ENCODE measurements around the gene LYSMD4.
"Not testable (repeated sequence)": the region's sequence is repeated elsewhere in the genome, so short reads cannot be mapped to it uniquely, and the experiment has no call there.

Gene LYSMD4

DNA sequence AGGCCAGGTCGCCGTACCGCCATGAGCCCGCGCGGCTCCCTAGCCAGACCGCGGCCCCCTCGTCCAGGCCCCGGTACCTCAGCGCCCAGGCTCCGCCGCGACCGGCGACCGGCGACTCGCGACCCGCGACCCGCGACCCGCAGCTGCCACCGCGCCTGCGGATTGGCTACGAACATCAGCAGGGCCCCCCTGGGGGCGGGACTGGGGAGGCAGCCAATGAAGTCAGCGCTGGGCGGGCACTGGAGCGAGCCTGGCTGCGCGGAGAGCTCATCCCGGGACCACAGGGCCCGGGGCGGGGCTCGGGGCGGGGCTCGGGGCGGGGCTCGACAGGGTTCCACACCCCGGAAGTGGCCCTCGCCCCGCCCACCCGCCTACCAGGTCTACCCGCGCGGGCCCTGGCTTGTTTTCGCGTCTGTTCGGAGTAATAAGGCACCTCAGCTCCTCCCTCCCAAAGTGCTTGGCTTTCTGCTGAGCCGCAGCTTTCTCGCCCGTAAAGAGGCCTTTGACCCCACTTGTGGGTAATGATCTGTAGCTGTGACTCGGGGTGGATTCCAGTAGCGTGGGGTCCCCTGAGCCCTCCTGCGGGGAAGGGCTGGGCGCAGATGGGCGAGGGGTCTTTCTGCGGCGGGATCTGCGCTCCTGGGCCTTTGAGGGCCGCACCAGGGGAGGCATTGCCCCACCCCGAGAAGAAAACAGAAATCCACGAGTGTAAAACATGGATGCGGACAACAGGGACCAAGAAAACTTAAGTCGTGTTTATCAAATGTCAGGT is at the start of gene LYSMD4:
Gene LYSMD4, minus strand, starts transcription at position 170 of the 772 bp plus-strand sequence. CDS start 1,438 bp downstream, outside the sequence.
- Mint-ChIP-seq H3K9me3 (ENCODE audit: low read depth) (no peaks in the 10 kb centered on the region), H3K36me3 (peaks cover 2% of the 10 kb centered on the region), H3K4me1 (ENCODE audit: low read depth) (peaks cover 18% of the 10 kb centered on the region), H3K4me3 (peak within 1 kb of the TSS; percentile 90), H3K27ac (peak within 1 kb of the TSS; percentile 94), H3K27me3 (no peaks in the 10 kb centered on the region)

DNA sequence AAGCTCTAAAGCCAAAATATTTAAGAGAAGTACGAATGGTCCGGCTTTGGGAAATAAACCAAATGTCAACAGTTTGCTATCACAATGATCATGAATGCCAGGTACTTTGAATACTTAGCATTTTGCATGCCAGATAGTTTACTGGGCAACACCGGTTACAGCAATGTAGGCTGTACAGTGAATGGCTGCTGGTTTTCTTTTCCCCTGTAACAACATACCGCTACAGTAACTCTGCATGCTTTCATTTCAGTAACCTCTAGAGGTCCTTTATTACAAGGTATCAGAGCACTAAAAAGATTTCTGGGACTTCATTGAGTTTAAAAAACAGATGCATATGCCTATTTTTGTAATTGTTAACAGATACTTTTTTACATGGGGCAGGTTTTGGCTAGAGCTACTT is 48.8 kb upstream of the LYSMD4 start:
- not testable (repeated sequence) for H3K27me3 Mint-ChIP-seq; H3K36me3 Mint-ChIP-seq; H3K4me1 Mint-ChIP-seq (ENCODE audit: low read depth); H3K9me3 Mint-ChIP-seq (ENCODE audit: low read depth); H3K27ac Mint-ChIP-seq; H3K4me3 Mint-ChIP-seq

DNA sequence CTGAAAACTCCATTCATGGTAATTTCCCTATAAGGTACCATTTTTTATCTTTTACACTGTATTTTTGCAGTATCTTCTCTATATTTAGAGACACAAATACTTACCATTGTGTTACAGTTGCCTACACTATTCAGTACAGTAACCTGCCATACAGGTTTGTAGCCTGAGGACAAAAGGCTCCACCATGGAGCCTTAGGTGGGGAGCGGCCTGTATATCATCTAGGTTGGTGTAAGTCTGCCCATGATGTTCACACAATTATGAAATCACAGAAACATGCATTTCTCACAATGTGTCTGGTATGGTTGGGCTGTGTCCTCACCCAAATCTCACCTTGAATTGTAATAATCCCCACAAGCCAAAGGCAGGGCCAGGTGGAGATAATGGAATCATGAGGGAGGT is 43.9 kb upstream of the LYSMD4 start:
- H3K4me1 Mint-ChIP-seq (ENCODE audit: low read depth) = no peaks in the 10 kb centered on the region
- no peaks in the 10 kb centered on the region for H3K9me3 Mint-ChIP-seq (ENCODE audit: low read depth)
- H3K36me3 Mint-ChIP-seq = no peaks in the 10 kb centered on the region

DNA sequence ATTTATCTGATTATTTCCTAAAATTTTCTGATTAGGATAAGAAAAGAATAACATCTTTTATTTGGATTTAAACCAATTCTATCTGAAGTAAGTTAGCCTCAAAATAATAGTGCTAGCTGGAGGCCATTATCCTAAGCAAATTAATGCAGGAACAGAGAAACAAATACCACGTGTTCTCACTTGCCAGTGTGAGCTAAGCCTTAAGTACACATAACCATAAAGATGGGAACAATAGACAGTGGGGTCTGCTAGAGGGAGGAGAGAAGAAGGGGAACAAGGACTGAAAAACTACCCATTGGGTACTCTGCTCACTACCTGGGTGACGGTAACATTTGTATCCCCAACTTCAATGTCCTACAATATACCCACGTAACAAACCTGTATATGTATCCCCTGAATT is 31.3 kb upstream of the LYSMD4 start:
- H3K4me3 Mint-ChIP-seq = no peak overlapping the region
- no peaks in the 10 kb centered on the region for H3K9me3 Mint-ChIP-seq (ENCODE audit: low read depth)
- no peaks in the 10 kb centered on the region for H3K4me1 Mint-ChIP-seq (ENCODE audit: low read depth)
- no peaks in the 10 kb centered on the region for H3K36me3 Mint-ChIP-seq
- H3K27me3 Mint-ChIP-seq = no peaks in the 10 kb centered on the region
- H3K27ac Mint-ChIP-seq = no peak overlapping the region

More for the DNA sequence above, 43.9 kb upstream of the LYSMD4 start:
- no peak overlapping the region for H3K27ac Mint-ChIP-seq
- no peak overlapping the region for H3K4me3 Mint-ChIP-seq
- H3K27me3 Mint-ChIP-seq = peaks cover 3% of the 10 kb centered on the region

DNA sequence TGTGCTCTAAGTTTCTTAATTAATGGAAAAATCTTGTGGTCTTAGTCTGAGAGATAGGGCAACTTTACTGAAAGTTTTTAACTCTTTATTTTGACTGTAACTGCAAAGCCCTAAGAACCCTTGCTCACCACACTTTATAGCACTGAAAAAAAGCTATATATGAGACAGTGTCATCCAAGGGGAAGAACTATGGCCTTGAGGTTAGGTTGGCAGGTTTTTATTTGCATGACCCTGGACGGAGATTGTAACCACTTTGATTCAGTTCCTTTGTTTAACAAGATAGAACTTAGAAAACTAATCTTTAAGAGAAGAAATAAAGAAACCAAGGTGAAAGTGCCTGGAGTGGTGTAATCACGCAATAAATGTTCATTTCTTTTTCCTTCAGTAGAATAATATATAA is 30.6 kb upstream of the LYSMD4 start:
- H3K36me3 Mint-ChIP-seq = no peaks in the 10 kb centered on the region
- no peaks in the 10 kb centered on the region for H3K9me3 Mint-ChIP-seq (ENCODE audit: low read depth)
- no peaks in the 10 kb centered on the region for H3K27me3 Mint-ChIP-seq
- H3K27ac Mint-ChIP-seq = no peak overlapping the region
- H3K4me1 Mint-ChIP-seq (ENCODE audit: low read depth) = no peaks in the 10 kb centered on the region
- H3K4me3 Mint-ChIP-seq = no peak overlapping the region

DNA sequence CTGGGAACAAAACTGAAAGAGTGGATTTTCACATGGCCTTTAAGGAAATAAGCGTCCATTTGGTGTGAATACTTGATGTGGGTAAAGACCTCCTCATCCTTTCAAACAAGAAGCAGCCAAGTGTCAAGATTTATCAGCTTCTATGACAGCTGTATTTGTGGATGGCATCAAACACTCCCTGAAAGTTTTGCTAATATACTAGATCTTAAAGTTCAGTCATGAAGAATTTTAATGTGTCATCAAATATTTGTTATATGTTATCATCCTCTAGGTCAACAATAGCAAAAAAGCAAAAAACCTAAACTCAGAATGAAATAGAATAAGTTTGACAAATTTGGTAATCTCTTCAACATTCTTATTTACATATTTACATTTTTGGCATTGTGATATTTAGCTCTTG is 29.1 kb upstream of the LYSMD4 start:
- Mint-ChIP-seq H3K27me3 (no peaks in the 10 kb centered on the region), H3K4me1 (ENCODE audit: low read depth) (no peaks in the 10 kb centered on the region), H3K9me3 (ENCODE audit: low read depth) (no peaks in the 10 kb centered on the region), H3K27ac (no peak overlapping the region), H3K36me3 (no peaks in the 10 kb centered on the region), H3K4me3 (no peak overlapping the region)

DNA sequence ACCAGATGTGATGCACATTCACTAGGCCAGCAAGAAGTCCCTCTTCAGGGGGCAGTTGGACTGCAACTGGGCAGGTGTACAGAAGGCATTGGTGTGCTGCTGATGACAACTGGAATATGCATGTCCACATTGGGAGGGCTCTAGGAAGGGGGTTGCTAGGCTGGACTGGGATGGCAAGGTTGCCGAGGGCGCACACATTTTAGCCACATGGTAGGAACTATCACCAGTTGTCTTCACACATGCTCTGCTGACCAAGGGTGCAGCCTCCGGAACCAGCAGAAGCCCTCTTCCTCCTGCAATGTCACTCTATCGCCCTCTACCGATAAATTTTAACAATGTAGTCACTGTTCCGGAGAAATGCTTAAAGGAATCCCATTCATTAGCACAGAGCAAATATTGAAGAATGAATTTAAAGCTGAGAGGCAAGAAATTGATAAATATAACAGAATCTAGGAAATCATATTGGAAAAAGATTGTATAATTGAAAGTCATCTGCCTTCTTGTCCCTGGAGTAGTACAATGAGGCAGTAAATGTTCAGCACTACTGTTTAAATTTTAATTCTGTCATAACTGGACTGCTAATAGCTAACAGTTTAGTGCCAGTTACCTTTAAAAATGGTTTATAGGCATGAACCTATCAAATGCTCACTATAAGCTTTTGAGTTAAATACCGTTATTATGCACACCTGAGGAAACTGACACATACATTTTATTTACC is 22.6 kb upstream of the LYSMD4 start:
- no peaks in the 10 kb centered on the region for H3K9me3 Mint-ChIP-seq (ENCODE audit: low read depth)
- no peak overlapping the region for H3K27ac Mint-ChIP-seq
- H3K4me1 Mint-ChIP-seq (ENCODE audit: low read depth) = peaks cover 2% of the 10 kb centered on the region
- no peak overlapping the region for H3K4me3 Mint-ChIP-seq
- no peaks in the 10 kb centered on the region for H3K27me3 Mint-ChIP-seq
- no peaks in the 10 kb centered on the region for H3K36me3 Mint-ChIP-seq

DNA sequence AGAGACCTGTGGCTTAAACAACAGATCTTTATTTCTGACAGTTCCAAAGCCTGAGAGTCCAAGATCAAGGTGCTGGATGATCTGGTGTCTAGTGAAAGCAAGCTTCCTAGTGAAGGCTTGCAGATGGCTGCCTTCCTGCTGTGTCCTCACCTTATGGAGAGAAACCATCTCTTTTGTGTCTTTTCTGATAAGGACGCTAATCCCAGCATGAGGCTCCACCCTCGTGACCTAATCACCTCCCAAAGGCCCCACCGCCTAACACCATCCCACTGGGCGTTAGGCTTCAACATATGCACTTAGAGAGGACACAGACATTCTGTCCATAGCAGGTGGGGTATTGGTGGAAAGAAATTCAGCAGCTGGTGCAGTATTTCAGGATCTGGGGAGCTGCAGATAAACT is 19.8 kb upstream of the LYSMD4 start:
- Mint-ChIP-seq H3K27me3 (no peaks in the 10 kb centered on the region), H3K36me3 (no peaks in the 10 kb centered on the region), H3K9me3 (ENCODE audit: low read depth) (no peaks in the 10 kb centered on the region), H3K27ac (no peak overlapping the region), H3K4me3 (no peak overlapping the region), H3K4me1 (ENCODE audit: low read depth) (peaks cover 2% of the 10 kb centered on the region)

DNA sequence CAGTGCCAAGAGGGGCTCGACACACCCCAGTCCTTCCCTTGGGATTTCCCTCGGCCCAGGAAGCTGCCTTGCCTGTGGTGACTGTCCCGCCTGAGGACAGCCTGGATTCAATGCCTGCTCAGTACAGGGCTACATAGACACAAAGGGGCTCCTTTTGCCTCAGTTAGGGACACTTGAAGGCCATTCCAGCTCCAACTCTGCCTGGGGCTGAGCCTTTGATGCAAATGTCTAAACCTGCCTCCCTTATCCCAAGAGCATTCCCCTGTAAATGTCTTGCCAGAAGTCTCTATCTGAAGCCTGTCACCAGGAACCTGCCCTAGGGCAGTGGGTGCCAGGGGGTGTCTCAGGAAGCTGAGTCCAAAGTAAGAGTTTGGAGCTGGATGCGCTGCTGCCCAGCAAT is 19.3 kb upstream of the LYSMD4 start:
- peaks cover 2% of the 10 kb centered on the region for H3K4me1 Mint-ChIP-seq (ENCODE audit: low read depth)
- no peak overlapping the region for H3K27ac Mint-ChIP-seq
- no peaks in the 10 kb centered on the region for H3K9me3 Mint-ChIP-seq (ENCODE audit: low read depth)
- no peak overlapping the region for H3K4me3 Mint-ChIP-seq
- no peaks in the 10 kb centered on the region for H3K36me3 Mint-ChIP-seq
- H3K27me3 Mint-ChIP-seq = no peaks in the 10 kb centered on the region

DNA sequence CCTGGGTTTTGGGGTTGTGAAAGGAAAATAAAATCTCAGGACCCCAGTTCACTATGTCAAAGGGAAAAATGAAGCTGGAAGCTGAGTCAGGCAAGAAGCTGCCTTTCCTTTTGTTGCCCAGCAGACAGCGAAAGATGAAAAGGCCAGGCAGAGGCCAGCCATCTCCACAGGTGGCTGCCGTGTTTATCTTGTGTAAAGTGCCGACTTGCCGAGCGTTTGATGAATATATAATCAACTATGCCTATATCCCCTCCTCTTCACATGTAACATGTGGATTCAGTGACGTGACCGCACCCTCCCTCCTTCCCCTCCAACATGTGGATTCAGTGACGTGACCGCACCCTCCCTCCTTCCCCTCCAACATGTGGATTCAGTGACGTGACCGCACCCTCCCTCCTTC is 17.1 kb upstream of the LYSMD4 start:
- not testable (repeated sequence) for H3K36me3 Mint-ChIP-seq; H3K4me1 Mint-ChIP-seq (ENCODE audit: low read depth); H3K4me3 Mint-ChIP-seq; H3K27ac Mint-ChIP-seq; H3K27me3 Mint-ChIP-seq; H3K9me3 Mint-ChIP-seq (ENCODE audit: low read depth)

DNA sequence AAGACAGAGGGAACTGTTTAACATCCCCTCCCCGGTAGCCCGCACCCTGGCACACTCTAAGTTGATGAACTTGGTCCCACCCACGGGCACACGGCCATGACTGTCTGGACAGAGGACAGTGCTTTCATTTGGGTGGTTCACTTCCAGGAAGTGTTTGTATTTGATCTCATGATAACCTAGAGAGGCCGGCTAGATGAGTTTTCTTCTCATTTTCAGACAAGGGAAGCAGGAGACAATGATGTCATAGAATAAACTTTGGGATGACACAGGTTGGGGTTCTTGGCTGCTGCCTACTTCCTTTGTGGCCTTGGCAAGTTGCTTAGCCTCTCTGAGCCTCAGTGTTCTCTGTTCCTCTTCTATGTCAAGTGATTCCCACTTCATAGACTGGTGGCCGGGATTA is 16.1 kb upstream of the LYSMD4 start:
- Mint-ChIP-seq H3K27ac (no peak overlapping the region), H3K4me3 (no peak overlapping the region), H3K36me3 (no peaks in the 10 kb centered on the region), H3K4me1 (ENCODE audit: low read depth) (no peaks in the 10 kb centered on the region), H3K9me3 (ENCODE audit: low read depth) (no peaks in the 10 kb centered on the region), H3K27me3 (peaks cover 2% of the 10 kb centered on the region)

DNA sequence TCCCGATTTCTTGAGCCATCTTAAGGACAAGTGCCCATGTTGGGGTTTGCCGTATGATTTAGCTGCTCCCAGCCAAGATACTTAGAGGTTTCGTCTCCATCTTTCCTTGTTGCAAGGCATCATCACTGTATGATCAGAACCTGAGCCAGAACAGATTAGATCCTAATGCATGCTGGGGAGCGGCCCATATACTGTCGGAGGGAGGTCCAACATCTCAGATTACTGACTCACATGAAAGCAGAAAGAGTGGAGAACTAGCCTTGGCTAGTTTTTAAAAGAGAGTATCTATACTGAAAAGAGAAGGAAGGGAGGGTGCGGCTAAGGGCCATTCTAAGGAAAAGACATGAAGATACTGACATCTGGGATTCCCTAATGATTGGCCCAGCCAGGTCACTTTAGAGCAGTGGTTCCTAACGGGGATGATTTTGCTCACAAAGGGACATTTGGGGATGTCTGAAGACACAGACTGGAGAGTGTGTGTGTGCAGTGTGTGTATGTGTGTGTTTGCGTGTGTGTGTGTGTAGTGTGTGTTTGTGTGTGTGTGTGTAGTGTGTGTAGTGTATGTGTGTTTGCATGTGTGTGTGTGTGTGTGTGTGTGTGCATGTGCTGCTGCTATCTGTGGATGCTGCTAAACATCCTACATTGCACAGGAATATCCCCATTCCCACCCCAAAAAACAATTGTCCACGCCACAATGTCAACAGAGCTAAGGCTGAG is 12.3 kb upstream of the LYSMD4 start:
- Mint-ChIP-seq H3K4me3 (no peak overlapping the region), H3K9me3 (ENCODE audit: low read depth) (no peaks in the 10 kb centered on the region), H3K4me1 (ENCODE audit: low read depth) (no peaks in the 10 kb centered on the region), H3K36me3 (no peaks in the 10 kb centered on the region), H3K27me3 (peaks cover 2% of the 10 kb centered on the region), H3K27ac (no peak overlapping the region)

DNA sequence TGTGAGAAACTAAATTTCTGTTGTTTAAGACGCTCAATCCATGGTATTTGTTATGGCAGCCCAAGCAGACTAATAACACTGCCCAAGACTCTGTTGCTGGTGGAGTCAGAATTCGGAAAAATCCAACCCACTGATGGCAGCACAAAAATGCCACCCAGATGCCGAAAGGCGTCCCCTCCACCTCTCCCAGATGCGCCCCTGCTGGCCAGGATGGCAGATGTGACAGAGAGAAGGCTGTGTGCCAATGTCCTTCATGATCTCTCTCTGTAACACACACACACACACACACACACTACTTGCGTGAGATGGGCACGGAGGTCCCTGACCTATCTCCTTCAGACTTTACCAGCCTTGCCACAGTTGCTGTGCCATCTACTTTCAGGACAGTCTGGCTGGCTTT is 10.9 kb upstream of the LYSMD4 start:
- no peaks in the 10 kb centered on the region for H3K4me1 Mint-ChIP-seq (ENCODE audit: low read depth)
- no peaks in the 10 kb centered on the region for H3K36me3 Mint-ChIP-seq
- no peaks in the 10 kb centered on the region for H3K9me3 Mint-ChIP-seq (ENCODE audit: low read depth)
- peaks cover 2% of the 10 kb centered on the region for H3K27me3 Mint-ChIP-seq
- no peak overlapping the region for H3K4me3 Mint-ChIP-seq
- no peak overlapping the region for H3K27ac Mint-ChIP-seq

DNA sequence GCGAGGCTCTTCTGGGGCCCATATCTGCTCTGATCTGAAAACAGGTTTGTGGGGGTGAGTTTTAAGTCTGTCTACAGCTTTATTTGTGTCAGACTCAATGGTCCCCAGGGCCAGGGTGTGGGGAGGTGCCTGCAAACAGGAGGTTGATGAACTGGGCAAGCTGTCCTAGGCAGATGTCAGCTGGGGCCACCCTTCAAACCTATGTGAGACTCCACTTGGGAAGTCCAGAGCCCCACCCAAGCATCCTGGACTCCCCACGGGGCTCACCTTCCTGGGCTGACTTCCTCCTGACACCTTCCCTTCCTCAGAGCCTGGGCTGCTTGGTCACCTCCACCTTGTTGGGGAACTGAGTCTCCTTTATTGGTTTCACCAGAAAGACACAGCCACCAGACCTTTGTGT is 8.6 kb upstream of the LYSMD4 start:
- H3K4me1 Mint-ChIP-seq (ENCODE audit: low read depth) = no peaks in the 10 kb centered on the region
- no peak overlapping the region for H3K4me3 Mint-ChIP-seq
- no peaks in the 10 kb centered on the region for H3K36me3 Mint-ChIP-seq
- no peak overlapping the region for H3K27ac Mint-ChIP-seq
- H3K27me3 Mint-ChIP-seq = peaks cover 2% of the 10 kb centered on the region
- no peaks in the 10 kb centered on the region for H3K9me3 Mint-ChIP-seq (ENCODE audit: low read depth)

DNA sequence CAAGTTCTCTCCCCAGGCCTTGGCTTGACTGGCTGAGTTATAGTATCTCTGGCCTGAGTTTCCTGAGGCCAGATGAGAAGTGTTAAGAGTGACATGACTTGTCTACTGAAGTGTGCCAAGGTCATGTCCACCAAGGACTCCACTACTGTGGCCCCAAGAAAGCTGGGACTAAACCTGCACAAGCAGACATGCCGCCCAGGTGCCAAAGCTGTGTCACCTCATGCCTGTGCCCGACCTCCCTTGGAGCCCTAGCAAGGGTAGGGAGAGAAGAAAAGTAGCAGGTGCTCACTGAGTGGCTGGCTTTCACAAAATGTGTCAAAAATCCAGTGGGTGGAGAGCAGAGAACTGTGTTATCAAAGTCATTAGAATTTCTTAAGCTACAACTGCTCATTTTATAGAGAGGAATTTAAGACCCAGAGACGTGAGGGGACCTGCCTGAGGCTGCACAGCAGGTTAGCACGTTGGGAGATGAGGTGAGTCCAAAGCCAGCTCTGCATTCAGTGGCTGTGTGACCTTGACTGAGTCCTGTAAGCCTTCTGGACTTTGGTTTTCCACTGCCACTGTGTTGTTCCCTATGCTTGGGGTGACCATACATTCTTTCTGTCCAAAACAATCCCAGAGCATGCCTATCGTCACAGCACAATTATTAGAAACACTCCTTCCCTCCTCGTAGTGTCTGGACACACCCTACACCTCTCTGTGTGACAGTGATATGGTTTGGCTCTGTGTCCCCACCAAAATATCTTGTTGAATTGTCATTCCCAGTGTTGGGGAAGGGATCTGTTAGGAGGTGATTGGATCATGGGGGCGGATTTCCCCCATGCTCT is 5.0 kb upstream of the LYSMD4 start:
- H3K4me3 Mint-ChIP-seq = no peak overlapping the region
- no peaks in the 10 kb centered on the region for H3K27me3 Mint-ChIP-seq
- no peaks in the 10 kb centered on the region for H3K9me3 Mint-ChIP-seq (ENCODE audit: low read depth)
- no peak overlapping the region for H3K27ac Mint-ChIP-seq
- H3K36me3 Mint-ChIP-seq = no peaks in the 10 kb centered on the region
- peaks cover 8% of the 10 kb centered on the region for H3K4me1 Mint-ChIP-seq (ENCODE audit: low read depth)
